Medulla oblongata (tissue), 1 donor: ENCODE results near the gene SNX13.
"Not testable (repeated sequence)": the region's sequence is repeated elsewhere in the genome, so short reads cannot be mapped to it uniquely, and the experiment has no call there.

Experiments used
- DNase-seq: peaks from one replicate; pipeline ENCODE4 v3.0.0-alpha.2; 2015; ENCODE audit errors: extremely low spot score

SNX13 gene

DNA sequence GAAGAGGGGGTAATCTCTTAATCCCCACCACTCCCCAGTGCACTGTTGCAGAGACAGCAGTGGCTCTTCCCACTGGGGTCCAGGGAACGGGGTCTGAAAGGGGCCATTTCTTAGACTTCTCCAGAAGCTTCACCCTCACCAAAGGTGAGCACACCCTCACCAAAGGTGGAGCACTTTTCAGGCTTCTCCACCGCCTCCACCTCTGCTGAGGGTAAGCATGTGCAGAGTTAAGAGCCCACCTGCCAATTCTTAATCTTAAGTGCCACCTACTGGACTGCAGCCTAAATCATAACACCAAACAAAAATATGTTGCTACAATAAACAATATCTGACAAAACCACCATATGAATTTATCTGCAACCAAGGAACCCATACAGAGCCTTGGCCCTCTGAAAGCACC lies 27.0 kb downstream of the SNX13 start:
- DNase-seq = no peak

DNA sequence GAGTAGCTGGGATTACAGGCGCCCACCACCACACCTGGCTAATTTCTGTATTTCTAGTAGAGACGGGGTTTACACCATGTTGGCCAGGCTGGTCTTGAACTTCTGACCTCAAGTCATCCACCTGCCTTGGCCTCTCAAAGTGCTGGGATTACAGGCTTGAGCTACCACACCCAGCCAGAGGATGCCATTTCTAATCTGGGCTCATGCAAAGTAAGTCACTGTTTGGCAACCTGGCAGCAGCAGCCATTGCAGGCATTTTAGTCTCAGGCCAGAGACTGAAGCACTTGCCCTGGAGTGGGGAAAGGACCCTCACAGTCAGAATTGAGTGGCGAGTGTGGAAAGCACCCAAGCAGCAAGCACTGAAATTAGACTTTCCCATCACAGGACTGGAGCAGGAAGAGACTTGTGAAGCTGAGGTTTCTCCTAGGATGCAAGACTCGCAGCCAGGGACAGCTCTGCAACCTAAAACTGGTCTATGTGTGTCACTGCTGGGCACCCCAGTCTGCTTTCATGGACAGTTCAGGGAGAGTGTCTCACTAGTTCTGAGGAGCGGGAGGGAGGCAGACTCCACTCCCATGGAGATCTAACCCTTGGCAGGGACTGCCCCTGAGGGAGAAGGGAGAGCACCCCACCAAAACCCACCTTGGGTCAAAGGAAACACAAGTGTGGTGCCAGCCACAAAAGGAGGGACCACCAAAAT lies 27.6 kb downstream of the SNX13 start:
- DNase-seq = no peak

- DNase-seq = no peak
These were observed 28.2 kb downstream of the SNX13 start for GRCh38 chr7:17912050-17912449.

GRCh38 chr7:17910377-17910776 lies 29.9 kb downstream of the SNX13 start:
- no peak for DNase-seq

GRCh38 chr7:17909310-17909709 lies 31.0 kb downstream of the SNX13 start:
- DNase-seq = not testable (repeated sequence)

DNA sequence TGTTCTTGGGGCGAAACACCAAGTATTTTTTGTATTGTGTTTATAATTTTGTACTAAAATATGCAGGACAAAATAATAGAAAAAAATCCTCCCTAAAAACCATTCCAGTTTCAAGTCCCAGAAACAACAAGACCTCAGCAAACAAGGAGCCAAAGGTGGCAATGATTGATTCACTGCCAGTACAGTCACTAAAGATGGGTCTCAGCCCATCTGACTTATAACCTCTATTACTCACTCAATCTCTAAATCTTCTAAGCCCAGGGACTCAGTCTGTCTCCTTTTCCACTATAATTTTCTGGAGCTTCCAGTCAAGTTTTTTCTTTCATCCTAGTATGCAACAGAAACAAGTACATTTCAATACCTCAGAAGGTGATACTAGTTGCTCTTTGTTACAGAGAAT lies 33.3 kb downstream of the SNX13 start:
- no peak for DNase-seq

DNA sequence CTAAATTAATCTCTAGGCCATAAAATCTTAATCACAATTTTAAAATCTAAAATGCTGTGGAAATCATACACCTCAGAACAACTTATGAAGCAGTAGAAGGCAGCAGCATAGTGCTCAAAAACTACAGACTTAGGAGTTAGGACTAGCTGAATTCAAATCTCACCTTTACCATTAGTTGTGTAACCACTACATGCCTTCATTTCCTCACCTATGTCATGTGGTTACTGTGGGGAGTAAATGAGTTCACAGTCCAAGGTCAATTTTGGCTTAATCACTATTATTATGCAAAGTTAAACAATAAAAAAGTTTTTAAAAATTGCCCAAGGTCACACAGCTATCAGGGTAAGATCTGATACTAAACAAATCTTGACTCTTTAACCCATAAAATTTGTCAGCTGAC lies 37.0 kb downstream of the SNX13 start:
- DNase-seq = no peak

- DNase-seq = no peak
These were observed 37.7 kb downstream of the SNX13 start for GRCh38 chr7:17902599-17902998.

- no peak for DNase-seq
These were observed 39.8 kb downstream of the SNX13 start for GRCh38 chr7:17900464-17900863.

DNA sequence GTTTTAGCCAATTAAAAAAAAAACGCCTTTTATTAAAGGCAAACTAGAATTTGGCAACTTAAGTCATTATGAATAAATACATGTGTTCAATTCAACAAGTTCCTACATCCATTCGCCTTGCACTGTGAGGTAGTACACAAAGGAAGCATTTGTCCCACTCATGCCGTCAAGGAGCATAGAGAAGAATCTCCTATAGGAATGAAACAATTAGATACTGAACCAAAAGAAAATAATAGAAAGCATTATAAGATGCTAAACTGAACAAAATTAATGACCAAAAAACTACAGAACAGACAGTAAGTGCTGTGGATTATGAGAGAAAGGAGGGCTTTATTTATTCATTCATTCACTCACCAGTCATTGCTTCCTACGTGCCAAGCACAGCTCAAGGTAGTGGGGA lies 42.2 kb downstream of the SNX13 start:
- peak; percentile 21 for DNase-seq

DNA sequence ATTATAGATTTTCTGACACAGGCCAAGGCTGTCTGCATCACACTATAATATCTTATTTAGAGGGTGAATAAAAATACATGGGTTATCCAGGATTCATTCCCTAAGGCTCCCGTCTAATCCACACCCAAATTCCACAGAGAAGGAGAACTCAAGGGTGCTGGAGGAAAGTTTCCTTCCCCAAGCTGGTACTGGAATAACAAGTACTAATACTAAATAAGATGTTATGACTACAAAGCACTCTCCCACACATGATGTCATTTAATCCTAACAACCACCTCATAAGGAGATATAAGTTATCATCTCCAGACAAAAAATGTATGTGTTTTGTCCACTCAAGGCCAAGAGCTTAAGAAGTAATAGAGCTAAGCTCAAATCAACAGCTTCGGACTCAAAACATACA lies 53.0 kb downstream of the SNX13 start:
- no peak for DNase-seq

GRCh38 chr7:17882685-17883084 lies 57.6 kb downstream of the SNX13 start:
- DNase-seq = no peak

GRCh38 chr7:17879075-17879661 lies 61.1 kb downstream of the SNX13 start:
- no peak for DNase-seq

DNA sequence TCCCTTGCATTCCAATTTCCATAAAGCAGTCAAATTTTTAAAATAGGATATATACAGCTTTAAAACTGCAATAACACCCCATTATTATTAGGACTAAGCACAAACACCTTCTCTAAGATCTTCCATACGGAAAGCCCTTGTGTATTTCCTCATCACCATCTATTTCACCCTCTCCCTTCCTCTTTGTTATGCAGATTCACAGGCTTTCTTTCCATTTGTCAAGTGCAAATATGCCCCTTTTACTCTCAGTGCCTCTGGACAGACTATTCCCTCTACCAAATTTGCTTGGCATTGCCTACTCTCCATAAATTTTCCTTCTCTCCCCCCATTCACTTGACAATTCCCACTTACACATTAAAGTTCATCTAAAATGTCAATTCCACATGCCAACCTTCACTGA lies 61.7 kb downstream of the SNX13 start:
- DNase-seq = no peak

DNA sequence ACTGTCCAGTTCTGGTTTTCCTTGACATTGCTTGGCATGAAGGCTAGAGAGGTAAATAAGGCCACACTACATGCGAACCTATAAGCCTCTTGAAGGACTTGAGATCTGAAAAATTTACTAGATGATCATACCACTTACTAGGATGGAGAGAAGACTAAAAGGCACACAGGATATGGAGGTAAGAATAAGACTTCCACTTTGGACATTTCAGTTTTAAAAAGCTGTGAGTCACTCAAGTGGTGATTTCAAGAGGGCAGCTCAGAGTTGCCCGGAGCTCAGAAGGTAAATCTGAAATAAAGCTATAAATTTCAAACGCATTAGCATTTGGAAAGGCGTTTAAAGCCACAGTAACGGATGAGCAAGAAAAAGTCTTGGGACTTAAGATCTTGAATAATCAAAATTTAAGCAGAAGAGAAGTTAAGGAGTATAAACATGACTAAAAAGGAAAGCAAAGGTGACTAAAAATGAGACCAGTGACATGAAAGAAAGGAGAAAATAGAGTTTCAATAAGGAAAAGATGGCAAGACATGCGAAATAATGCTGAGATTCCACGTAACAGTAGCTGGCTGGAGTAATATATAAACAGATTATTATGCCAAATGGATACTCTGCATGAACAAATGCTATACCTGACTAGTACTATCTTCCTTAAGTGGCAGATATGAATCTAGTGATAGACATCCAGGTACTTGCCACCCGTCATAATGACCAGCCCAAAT lies 68.3 kb downstream of the SNX13 start:
- DNase-seq = no peak

GRCh38 chr7:17870406-17870805 lies 69.9 kb downstream of the SNX13 start:
- no peak for DNase-seq

GRCh38 chr7:17863809-17864143 lies 76.5 kb downstream of the SNX13 start:
- no peak for DNase-seq

- no peak for DNase-seq
These were observed 77.0 kb downstream of the SNX13 start for GRCh38 chr7:17863095-17863808.

DNA sequence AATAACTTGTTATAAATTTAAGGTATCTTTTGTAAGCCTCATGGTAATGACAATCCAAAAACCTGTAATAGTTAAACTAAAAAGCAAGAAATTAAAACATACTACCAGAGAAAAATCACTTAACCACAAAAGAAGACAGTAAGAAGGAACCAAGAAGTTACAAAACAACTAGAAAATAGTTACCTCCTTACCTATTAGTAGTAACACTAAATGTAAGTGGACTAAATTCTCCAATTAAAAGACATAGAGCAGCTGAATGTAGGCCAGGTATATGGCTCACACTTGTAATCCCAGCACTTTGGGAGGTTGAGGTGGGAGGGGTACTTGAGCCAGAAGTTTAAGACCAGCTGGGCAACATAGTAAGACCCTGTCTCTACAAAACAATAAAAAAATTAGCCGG lies 84.0 kb downstream of the SNX13 start:
- DNase-seq = no peak

- no peak for DNase-seq
These were observed 85.1 kb downstream of the SNX13 start for GRCh38 chr7:17855202-17855601.

GRCh38 chr7:17854261-17855047 lies 85.8 kb downstream of the SNX13 start:
- DNase-seq = no peak

DNA sequence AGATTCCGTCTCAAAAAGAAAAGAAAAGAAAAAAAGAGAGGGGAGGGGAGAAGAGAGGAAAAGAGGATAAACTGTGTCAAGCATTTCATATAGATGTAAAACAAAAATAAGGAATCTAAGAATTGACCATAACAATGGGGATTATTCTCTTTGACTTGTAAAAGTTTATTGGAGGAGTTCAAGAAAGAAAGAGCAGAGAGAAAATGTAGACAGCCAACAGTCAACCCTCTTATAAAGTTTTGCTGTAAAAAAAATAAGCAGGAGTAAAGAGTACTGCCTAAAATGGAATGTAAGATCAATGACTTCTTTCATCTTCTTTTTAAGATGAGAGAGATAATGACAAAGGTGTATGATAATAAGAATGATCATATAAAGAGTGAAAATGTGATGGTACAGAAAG lies 87.9 kb downstream of the SNX13 start:
- DNase-seq = no peak
